ENCODE data around the gene DNASE2B. TPM values are rescaled to one million over a fixed set of nuclear protein-coding genes. Genes with fewer than 3 reads are reported as not detected.

The DNASE2B gene
- polyA plus RNA-seq, 1 donor (not counting 4 experiments of a cell fraction or from before 2014, with no cell fraction given), result not detected

- Histone ChIP-seq H3K27ac (ENCODE audit: control insufficient read depth, insufficient read depth, low read length) (no peak overlapping the region), H3K4me3 (ENCODE audit: control insufficient read depth in 2 of 3, extremely low read depth in 1 of 3, insufficient read depth in 2 of 3, low read depth in 1 of 3, low read length in 3 of 3) (no peak overlapping the region), H3K79me2 (ENCODE audit: control insufficient read depth, insufficient read depth, low read length) (no peaks in the 10 kb centered on the region), H3K27me3 (ENCODE audit: control insufficient read depth, extremely low read depth, insufficient read depth, low read length) (no peaks in the 10 kb centered on the region), H2AFZ (ENCODE audit: control insufficient read depth, low read length) (no peak overlapping the region), H3K4me1 (ENCODE audit: control insufficient read depth, extremely low read depth, insufficient read depth, low read length) (peaks cover 23% of the 10 kb centered on the region), H3K9ac (ENCODE audit: control insufficient read depth, extremely low read depth, insufficient read depth, low read length) (no peak overlapping the region), H3K36me3 (ENCODE audit: control insufficient read depth in 2 of 2, extremely low read depth in 1 of 2, insufficient read depth in 2 of 2, low read length in 2 of 2) (no peaks in the 10 kb centered on the region), H3K4me2 (ENCODE audit: control insufficient read depth, extremely low read depth, insufficient read depth, low read depth, low read length) (no peak overlapping the region), H3K9me3 (ENCODE audit: control insufficient read depth, low read depth, low read length) (no peaks in the 10 kb centered on the region), H3K9me1 (ENCODE audit: control insufficient read depth, extremely low read depth, insufficient read depth, low read length) (no peaks in the 10 kb centered on the region), H4K20me1 (ENCODE audit: control insufficient read depth, extremely low read depth, insufficient read depth, low read length) (no peaks in the 10 kb centered on the region)
- DNase-seq (ENCODE audit: low read depth, low spot score), result no peak
- TF ChIP-seq EZH2 (IDR thresholded peaks at IDR 0.05; ENCODE audit: low read length) (no peak), CTCF (optimal IDR thresholded peaks at IDR 0.05 in 1 of 3, IDR thresholded peaks at IDR 0.05 in 1 of 3, conservative IDR thresholded peaks at IDR 0.05 in 1 of 3; ENCODE audit: extremely low read depth in 1 of 3, insufficient read depth in 2 of 3, low read length in 3 of 3) (no peak)
- no peak for FAIRE-seq
- dilution Hi-C loops (cut with MboI; ENCODE audit: extremely low pct_ligation_motif_present, low sequenced_read_pairs), result no loop called here
Measured at GRCh38 chr1:84366786-84367185, 31.5 kb upstream of the DNASE2B start.

- no peak overlapping the region for H3K4me2 ChIP-seq (ENCODE audit: control insufficient read depth, extremely low read depth, insufficient read depth, low read depth, low read length)
- no peaks in the 10 kb centered on the region for H4K20me1 ChIP-seq (ENCODE audit: control insufficient read depth, extremely low read depth, insufficient read depth, low read length)
- TF ChIP-seq CTCF (optimal IDR thresholded peaks at IDR 0.05 in 1 of 3, IDR thresholded peaks at IDR 0.05 in 1 of 3, conservative IDR thresholded peaks at IDR 0.05 in 1 of 3; ENCODE audit: extremely low read depth in 1 of 3, insufficient read depth in 2 of 3, low read length in 3 of 3) (no peak), EZH2 (IDR thresholded peaks at IDR 0.05; ENCODE audit: low read length) (no peak)
- no peak overlapping the region for H2AFZ ChIP-seq (ENCODE audit: control insufficient read depth, low read length)
- H3K4me1 ChIP-seq (ENCODE audit: control insufficient read depth, extremely low read depth, insufficient read depth, low read length), result peaks cover 19% of the 10 kb centered on the region
- no peaks in the 10 kb centered on the region for H3K9me1 ChIP-seq (ENCODE audit: control insufficient read depth, extremely low read depth, insufficient read depth, low read length)
- FAIRE-seq (no peak), DNase-seq (ENCODE audit: low read depth, low spot score) (no peak)
- H3K27me3 ChIP-seq (ENCODE audit: control insufficient read depth, extremely low read depth, insufficient read depth, low read length), result no peaks in the 10 kb centered on the region
- H3K27ac ChIP-seq (ENCODE audit: control insufficient read depth, insufficient read depth, low read length), result no peak overlapping the region
- dilution Hi-C loops (cut with MboI; ENCODE audit: extremely low pct_ligation_motif_present, low sequenced_read_pairs), result no loop called here
- H3K36me3 ChIP-seq (ENCODE audit: control insufficient read depth in 2 of 2, extremely low read depth in 1 of 2, insufficient read depth in 2 of 2, low read length in 2 of 2), result no peaks in the 10 kb centered on the region
- no peaks in the 10 kb centered on the region for H3K9me3 ChIP-seq (ENCODE audit: control insufficient read depth, low read depth, low read length)
- no peak overlapping the region for H3K9ac ChIP-seq (ENCODE audit: control insufficient read depth, extremely low read depth, insufficient read depth, low read length)
- no peak overlapping the region for H3K4me3 ChIP-seq (ENCODE audit: control insufficient read depth in 2 of 3, extremely low read depth in 1 of 3, insufficient read depth in 2 of 3, low read depth in 1 of 3, low read length in 3 of 3)
- H3K79me2 ChIP-seq (ENCODE audit: control insufficient read depth, insufficient read depth, low read length), result no peaks in the 10 kb centered on the region
Measured at GRCh38 chr1:84367219-84367618, 31.1 kb upstream of the DNASE2B start.
